GM18951 (cell line): Measurements from ENCODE around the gene SHROOM3.

Experiments
- POLR2A ChIP-seq: IDR thresholded peaks from 4 replicates; pipeline ENCODE4 v1.6.1; 2011; ENCODE audit warnings: mild to moderate bottlenecking; ENCODE audit not compliant: insufficient read length, insufficient read depth; ENCODE audit errors: extremely low read depth
- in situ Hi-C: fragments of 300-500 bp; cut with MboI; formaldehyde crosslinking; loops from one replicate; pipeline ENCODE4 v1.12.0; 2022; ENCODE audit warnings: low sequenced_read_pairs, mixed read lengths, inconsistent platforms; ENCODE audit not compliant: unreplicated experiment

Gene SHROOM3

GRCh38 chr4:76634220-76634619 is 199.2 kb downstream of the SHROOM3 start:
- no peak for TF ChIP-seq POLR2A
- in situ Hi-C loops = no loop called here

- in situ Hi-C loops = no loop called here
These were observed 202.8 kb downstream of the SHROOM3 start for GRCh38 chr4:76637712-76638361.

GRCh38 chr4:76639288-76639687 is 204.3 kb downstream of the SHROOM3 start:
- no peak for TF ChIP-seq POLR2A
- in situ Hi-C loops = no loop called here

More at GRCh38 chr4:76637712-76638361, 202.8 kb downstream of the SHROOM3 start:
- no peak for TF ChIP-seq POLR2A

GRCh38 chr4:76640353-76640910 is 205.4 kb downstream of the SHROOM3 start:
- no peak for TF ChIP-seq POLR2A
- in situ Hi-C loops = no loop called here

GRCh38 chr4:76641351-76641750 is 206.3 kb downstream of the SHROOM3 start:
- TF ChIP-seq POLR2A = no peak
- in situ Hi-C loops = no loop called here

- in situ Hi-C loops = no loop called here
- TF ChIP-seq POLR2A = no peak
These were observed 206.7 kb downstream of the SHROOM3 start for GRCh38 chr4:76641758-76642157.

- no peak for TF ChIP-seq POLR2A
- in situ Hi-C loops = no loop called here
These were observed 209.9 kb downstream of the SHROOM3 start for GRCh38 chr4:76644831-76645485.

GRCh38 chr4:76649086-76649485 is 214.1 kb downstream of the SHROOM3 start:
- TF ChIP-seq POLR2A = no peak
- in situ Hi-C loops = no loop called here

GRCh38 chr4:76651616-76652015 is 216.6 kb downstream of the SHROOM3 start:
- in situ Hi-C loops = no loop called here
- TF ChIP-seq POLR2A = no peak

GRCh38 chr4:76652389-76652788 is 217.4 kb downstream of the SHROOM3 start:
- in situ Hi-C loops = no loop called here
- no peak for TF ChIP-seq POLR2A

- TF ChIP-seq POLR2A = no peak
- in situ Hi-C loops = no loop called here
These were observed 219.1 kb downstream of the SHROOM3 start for GRCh38 chr4:76654084-76654483.

- no peak for TF ChIP-seq POLR2A
- in situ Hi-C loops = no loop called here
These were observed 219.8 kb downstream of the SHROOM3 start for GRCh38 chr4:76654791-76655190.

- in situ Hi-C loops = no loop called here
- no peak for TF ChIP-seq POLR2A
These were observed 220.8 kb downstream of the SHROOM3 start for GRCh38 chr4:76655566-76656479.
